SK-N-SH treated with all-trans-retinoic acid at 6 μM for 48 hours (cell line): ENCODE data around the gene ASCL2.

Experiments used
- ATAC-seq: fragments of 200-7000 bp; cut with Tn5 transposase; 3 replicates; pipeline ENCODE4 v1.9.1; 2020; ENCODE audit warnings: mild to moderate bottlenecking, moderate library complexity
- ARNTL ChIP-seq: fragments of 450-650 bp; formaldehyde crosslinking; IDR thresholded peaks from 2 replicates; pipeline ENCODE4 v1.5.0; 2020; ENCODE audit warnings: low read depth, mild to moderate bottlenecking, moderate library complexity, borderline replicate concordance
- BACH2 ChIP-seq: fragments of 250-450 bp; sonication (Bioruptor Pico); IDR thresholded peaks from 2 replicates; pipeline ENCODE4 v1.9.0; 2021; ENCODE audit warnings: mild to moderate bottlenecking, borderline replicate concordance
- CSDC2 ChIP-seq: fragments of 250-450 bp; sonication (Bioruptor Pico); IDR thresholded peaks from 2 replicates; pipeline ENCODE4 v1.5.0; 2020; ENCODE audit warnings: mild to moderate bottlenecking, moderate library complexity
- ESRRG ChIP-seq: fragments of 250-450 bp; sonication (Bioruptor Pico); IDR thresholded peaks from 2 replicates; pipeline ENCODE4 v1.6.1; 2021; ENCODE audit warnings: mild to moderate bottlenecking
- GLIS3 ChIP-seq: fragments of 250-450 bp; sonication (Bioruptor Pico); IDR thresholded peaks from 2 replicates; pipeline ENCODE4 v1.5.0; 2020; ENCODE audit warnings: mild to moderate bottlenecking, moderate library complexity
- ISL1 ChIP-seq: fragments of 250-450 bp; sonication (Bioruptor Pico); IDR thresholded peaks from 2 replicates; pipeline ENCODE4 v2.1.2; 2022; ENCODE audit warnings: mild to moderate bottlenecking, moderate library complexity
- OSR1 ChIP-seq: fragments of 250-450 bp; sonication (Bioruptor Pico); IDR thresholded peaks from 2 replicates; pipeline ENCODE4 v1.8.0; 2022; ENCODE audit warnings: moderate library complexity, mild to moderate bottlenecking, inconsistent platforms
- PPARA ChIP-seq: fragments of 250-450 bp; sonication (Bioruptor Pico); IDR thresholded peaks from 2 replicates; pipeline ENCODE4 v1.5.0; 2020; ENCODE audit warnings: mild to moderate bottlenecking, borderline replicate concordance
- RARB ChIP-seq: fragments of 250-450 bp; sonication (Bioruptor Pico); IDR thresholded peaks from 2 replicates; pipeline ENCODE4 v1.8.0; 2021; ENCODE audit warnings: mild to moderate bottlenecking, moderate library complexity
- SNAI2 ChIP-seq: fragments of 250-450 bp; sonication (Bioruptor Pico); IDR thresholded peaks from 2 replicates; pipeline ENCODE4 v1.5.0; 2020; ENCODE audit warnings: mild to moderate bottlenecking, moderate library complexity
- TCF4 ChIP-seq: fragments of 250-450 bp; sonication (Bioruptor Pico); IDR thresholded peaks from 2 replicates; pipeline ENCODE4 v1.8.0; 2021; ENCODE audit warnings: mild to moderate bottlenecking, moderate library complexity, borderline replicate concordance
- ZC3H10 ChIP-seq: fragments of 250-450 bp; sonication (Bioruptor Pico); IDR thresholded peaks from 2 replicates; pipeline ENCODE4 v1.5.1; 2021; ENCODE audit warnings: mild to moderate bottlenecking, moderate library complexity
- ZFP3 ChIP-seq: fragments of 250-450 bp; sonication (Bioruptor Pico); IDR thresholded peaks from 2 replicates; pipeline ENCODE4 v1.5.0; 2020; ENCODE audit warnings: mild to moderate bottlenecking, moderate library complexity
- ZFP30 ChIP-seq: fragments of 450-650 bp; formaldehyde crosslinking; IDR thresholded peaks from 2 replicates; pipeline ENCODE4 v1.5.0; 2022; ENCODE audit warnings: mild to moderate bottlenecking, moderate library complexity
- ZNF565 ChIP-seq: fragments of 450-650 bp; formaldehyde crosslinking; conservative IDR thresholded peaks from 2 replicates; pipeline ENCODE4 v1.5.0; 2020; ENCODE audit warnings: low read depth, mild to moderate bottlenecking, moderate library complexity
- ZNF70 ChIP-seq: fragments of 450-650 bp; formaldehyde crosslinking; IDR thresholded peaks from 2 replicates; pipeline ENCODE4 v1.5.0; 2020; ENCODE audit warnings: mild to moderate bottlenecking, moderate library complexity
- ZNF8 ChIP-seq: fragments of 450-650 bp; formaldehyde crosslinking; IDR thresholded peaks from 2 replicates; pipeline ENCODE4 v1.5.0; 2020; ENCODE audit warnings: mild to moderate bottlenecking, moderate library complexity
- TF ChIP-seq, protein P1 (sequence below): fragments of 250-450 bp; sonication (Bioruptor Pico); IDR thresholded peaks from 2 replicates; pipeline ENCODE4 v1.5.0; 2020; ENCODE audit warnings: mild to moderate bottlenecking, moderate library complexity
- TF ChIP-seq, protein P2 (sequence below): fragments of 250-450 bp; sonication (Bioruptor Pico); IDR thresholded peaks from 2 replicates; pipeline ENCODE4 v1.5.1; 2020; ENCODE audit warnings: low read depth, mild to moderate bottlenecking, moderate library complexity
- TF ChIP-seq, protein P3 (sequence below): fragments of 250-450 bp; sonication (Bioruptor Pico); IDR thresholded peaks from 2 replicates; pipeline ENCODE4 v1.8.0; 2021; ENCODE audit warnings: low read depth, mild to moderate bottlenecking, moderate library complexity, borderline replicate concordance
- TF ChIP-seq, protein P4 (sequence below): fragments of 250-450 bp; sonication (Bioruptor Pico); IDR thresholded peaks from 2 replicates; pipeline ENCODE4 v1.5.1; 2021; ENCODE audit warnings: mild to moderate bottlenecking, moderate library complexity
- TF ChIP-seq, protein P5 (sequence below): fragments of 250-450 bp; sonication (Bioruptor Pico); IDR thresholded peaks from 2 replicates; pipeline ENCODE4 v1.8.0; 2020; ENCODE audit warnings: mild to moderate bottlenecking, moderate library complexity, borderline replicate concordance

Gene ASCL2

DNA sequence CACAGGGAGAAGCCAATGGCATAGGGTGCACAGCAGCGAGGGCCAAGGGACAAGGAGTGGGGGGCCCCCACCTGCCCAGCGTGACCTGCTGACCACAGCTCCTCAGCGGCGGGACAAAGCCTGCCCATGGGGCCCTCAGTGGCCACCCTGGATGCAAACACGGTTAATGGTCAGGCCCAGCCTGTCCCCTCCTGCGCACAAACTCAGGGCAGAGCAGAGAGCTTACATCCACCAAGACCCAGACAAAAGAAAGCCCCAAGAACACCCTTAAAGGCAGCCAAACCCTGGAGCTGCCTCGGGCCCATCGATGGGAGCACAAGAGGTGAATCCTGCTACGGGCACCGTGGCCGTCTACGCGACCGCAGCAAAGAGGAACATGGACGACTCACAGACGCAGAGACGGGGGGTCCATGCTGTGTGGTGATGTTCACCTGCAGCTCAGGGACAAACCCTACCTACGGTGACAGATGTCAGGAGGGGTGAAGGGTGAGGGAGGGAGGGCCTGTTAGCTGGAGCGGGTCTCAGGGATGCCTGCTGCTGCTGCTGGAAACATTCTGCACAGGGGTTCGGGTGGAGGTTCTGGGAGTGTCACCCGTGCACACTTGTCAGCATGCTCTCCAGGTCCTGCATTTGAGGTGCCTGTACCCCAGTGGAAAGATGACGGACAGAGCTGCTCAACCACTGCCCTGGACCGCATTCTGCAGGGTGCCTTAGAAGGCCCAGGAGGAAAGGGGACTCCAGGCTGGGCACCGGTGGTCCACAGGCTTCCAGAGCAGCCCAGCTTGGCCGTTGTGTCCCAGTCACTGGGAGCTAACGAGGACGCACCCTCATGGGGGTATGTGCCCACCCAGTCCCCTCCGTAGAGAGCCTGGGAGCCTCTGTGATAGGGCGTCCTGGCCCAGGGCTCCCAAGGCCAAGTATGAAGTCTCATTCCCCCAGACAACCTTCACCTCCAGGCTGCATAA is 11.6 kb downstream of the ASCL2 start:
- ATAC-seq, result no peak
- no peak for TF ChIP-seq ZC3H10 (CRISPR knock-in tag)
- TF ChIP-seq OSR1 (CRISPR knock-in tag), result no peak
- no peak for TF ChIP-seq RARB (CRISPR knock-in tag)
- TF ChIP-seq SNAI2 (CRISPR knock-in tag), result no peak
- TF ChIP-seq CSDC2 (CRISPR knock-in tag), result no peak
- no peak for TF ChIP-seq TCF4
- no peak for TF ChIP-seq BACH2 (CRISPR knock-in tag)
- TF ChIP-seq, protein P1, sequence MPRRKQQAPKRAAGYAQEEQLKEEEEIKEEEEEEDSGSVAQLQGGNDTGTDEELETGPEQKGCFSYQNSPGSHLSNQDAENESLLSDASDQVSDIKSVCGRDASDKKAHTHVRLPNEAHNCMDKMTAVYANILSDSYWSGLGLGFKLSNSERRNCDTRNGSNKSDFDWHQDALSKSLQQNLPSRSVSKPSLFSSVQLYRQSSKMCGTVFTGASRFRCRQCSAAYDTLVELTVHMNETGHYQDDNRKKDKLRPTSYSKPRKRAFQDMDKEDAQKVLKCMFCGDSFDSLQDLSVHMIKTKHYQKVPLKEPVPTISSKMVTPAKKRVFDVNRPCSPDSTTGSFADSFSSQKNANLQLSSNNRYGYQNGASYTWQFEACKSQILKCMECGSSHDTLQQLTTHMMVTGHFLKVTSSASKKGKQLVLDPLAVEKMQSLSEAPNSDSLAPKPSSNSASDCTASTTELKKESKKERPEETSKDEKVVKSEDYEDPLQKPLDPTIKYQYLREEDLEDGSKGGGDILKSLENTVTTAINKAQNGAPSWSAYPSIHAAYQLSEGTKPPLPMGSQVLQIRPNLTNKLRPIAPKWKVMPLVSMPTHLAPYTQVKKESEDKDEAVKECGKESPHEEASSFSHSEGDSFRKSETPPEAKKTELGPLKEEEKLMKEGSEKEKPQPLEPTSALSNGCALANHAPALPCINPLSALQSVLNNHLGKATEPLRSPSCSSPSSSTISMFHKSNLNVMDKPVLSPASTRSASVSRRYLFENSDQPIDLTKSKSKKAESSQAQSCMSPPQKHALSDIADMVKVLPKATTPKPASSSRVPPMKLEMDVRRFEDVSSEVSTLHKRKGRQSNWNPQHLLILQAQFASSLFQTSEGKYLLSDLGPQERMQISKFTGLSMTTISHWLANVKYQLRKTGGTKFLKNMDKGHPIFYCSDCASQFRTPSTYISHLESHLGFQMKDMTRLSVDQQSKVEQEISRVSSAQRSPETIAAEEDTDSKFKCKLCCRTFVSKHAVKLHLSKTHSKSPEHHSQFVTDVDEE, result no peak
- TF ChIP-seq ARNTL (CRISPR knock-in tag), result no peak
- no peak for TF ChIP-seq PPARA (CRISPR knock-in tag)
- no peak for TF ChIP-seq ZFP3 (CRISPR knock-in tag)
- no peak for TF ChIP-seq GLIS3 (CRISPR knock-in tag)
- TF ChIP-seq, protein P2, sequence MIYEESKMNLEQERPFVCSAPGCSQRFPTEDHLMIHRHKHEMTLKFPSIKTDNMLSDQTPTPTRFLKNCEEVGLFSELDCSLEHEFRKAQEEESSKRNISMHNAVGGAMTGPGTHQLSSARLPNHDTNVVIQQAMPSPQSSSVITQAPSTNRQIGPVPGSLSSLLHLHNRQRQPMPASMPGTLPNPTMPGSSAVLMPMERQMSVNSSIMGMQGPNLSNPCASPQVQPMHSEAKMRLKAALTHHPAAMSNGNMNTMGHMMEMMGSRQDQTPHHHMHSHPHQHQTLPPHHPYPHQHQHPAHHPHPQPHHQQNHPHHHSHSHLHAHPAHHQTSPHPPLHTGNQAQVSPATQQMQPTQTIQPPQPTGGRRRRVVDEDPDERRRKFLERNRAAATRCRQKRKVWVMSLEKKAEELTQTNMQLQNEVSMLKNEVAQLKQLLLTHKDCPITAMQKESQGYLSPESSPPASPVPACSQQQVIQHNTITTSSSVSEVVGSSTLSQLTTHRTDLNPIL, result no peak

DNA sequence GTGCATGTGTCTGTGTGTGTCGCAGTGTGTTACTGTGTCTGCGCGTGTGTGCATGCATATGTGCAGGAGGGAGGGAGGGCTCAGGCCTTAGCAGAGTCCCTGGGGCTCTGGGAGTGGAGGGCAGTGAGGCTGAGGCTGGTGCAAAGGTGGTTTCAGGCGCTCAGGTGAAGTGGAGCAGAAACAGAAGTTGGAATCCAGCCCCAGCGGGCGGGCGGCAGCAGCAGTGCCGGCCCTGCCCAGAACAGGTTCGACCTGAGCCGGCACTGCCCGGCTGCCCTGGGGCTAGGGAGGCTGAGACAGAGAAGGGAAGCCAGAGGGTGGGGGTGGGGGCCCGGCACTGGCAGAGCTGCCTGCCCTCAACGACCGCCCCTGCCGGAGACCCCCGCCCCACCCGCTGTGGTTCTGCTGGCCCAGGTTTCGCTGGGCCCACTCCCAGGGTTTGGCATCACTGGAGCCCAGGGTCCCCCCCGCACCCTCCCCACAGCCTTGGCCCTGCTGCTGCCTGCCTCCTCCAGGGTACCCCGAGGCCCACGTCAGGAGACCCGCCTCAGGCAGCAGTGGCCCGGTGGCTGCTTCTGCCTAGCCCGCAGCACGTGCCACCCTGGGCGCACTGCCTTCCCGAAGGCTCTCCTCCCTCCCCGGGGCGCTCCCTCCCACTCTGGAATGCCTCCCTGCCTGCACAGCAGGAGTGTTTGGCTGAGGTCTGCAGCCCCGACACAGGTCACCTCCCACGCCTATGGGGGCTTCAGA is 13.3 kb downstream of the ASCL2 start:
- TF ChIP-seq ZNF565 (CRISPR knock-in tag) (no peak), ZC3H10 (CRISPR knock-in tag) (no peak), RARB (CRISPR knock-in tag) (no peak), OSR1 (CRISPR knock-in tag) (no peak), ZFP3 (CRISPR knock-in tag) (no peak), ZNF70 (CRISPR knock-in tag) (no peak), ESRRG (CRISPR knock-in tag) (no peak), ZNF8 (CRISPR knock-in tag) (no peak), ZFP30 (CRISPR knock-in tag) (no peak), SNAI2 (CRISPR knock-in tag) (no peak), PPARA (CRISPR knock-in tag) (no peak), ISL1 (CRISPR knock-in tag) (no peak), BACH2 (CRISPR knock-in tag) (no peak), GLIS3 (CRISPR knock-in tag) (no peak), CSDC2 (CRISPR knock-in tag) (no peak), ARNTL (CRISPR knock-in tag) (no peak)
- TF ChIP-seq, protein P3, sequence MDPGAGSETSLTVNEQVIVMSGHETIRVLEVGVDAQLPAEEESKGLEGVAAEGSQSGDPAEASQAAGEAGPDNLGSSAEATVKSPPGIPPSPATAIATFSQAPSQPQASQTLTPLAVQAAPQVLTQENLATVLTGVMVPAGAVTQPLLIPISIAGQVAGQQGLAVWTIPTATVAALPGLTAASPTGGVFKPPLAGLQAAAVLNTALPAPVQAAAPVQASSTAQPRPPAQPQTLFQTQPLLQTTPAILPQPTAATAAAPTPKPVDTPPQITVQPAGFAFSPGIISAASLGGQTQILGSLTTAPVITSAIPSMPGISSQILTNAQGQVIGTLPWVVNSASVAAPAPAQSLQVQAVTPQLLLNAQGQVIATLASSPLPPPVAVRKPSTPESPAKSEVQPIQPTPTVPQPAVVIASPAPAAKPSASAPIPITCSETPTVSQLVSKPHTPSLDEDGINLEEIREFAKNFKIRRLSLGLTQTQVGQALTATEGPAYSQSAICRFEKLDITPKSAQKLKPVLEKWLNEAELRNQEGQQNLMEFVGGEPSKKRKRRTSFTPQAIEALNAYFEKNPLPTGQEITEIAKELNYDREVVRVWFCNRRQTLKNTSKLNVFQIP (CRISPR knock-in tag), result no peak
- TF ChIP-seq, protein P4, sequence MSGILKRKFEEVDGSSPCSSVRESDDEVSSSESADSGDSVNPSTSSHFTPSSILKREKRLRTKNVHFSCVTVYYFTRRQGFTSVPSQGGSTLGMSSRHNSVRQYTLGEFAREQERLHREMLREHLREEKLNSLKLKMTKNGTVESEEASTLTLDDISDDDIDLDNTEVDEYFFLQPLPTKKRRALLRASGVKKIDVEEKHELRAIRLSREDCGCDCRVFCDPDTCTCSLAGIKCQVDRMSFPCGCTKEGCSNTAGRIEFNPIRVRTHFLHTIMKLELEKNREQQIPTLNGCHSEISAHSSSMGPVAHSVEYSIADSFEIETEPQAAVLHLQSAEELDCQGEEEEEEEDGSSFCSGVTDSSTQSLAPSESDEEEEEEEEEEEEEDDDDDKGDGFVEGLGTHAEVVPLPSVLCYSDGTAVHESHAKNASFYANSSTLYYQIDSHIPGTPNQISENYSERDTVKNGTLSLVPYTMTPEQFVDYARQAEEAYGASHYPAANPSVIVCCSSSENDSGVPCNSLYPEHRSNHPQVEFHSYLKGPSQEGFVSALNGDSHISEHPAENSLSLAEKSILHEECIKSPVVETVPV (CRISPR knock-in tag), result no peak
- TF ChIP-seq, protein P5, sequence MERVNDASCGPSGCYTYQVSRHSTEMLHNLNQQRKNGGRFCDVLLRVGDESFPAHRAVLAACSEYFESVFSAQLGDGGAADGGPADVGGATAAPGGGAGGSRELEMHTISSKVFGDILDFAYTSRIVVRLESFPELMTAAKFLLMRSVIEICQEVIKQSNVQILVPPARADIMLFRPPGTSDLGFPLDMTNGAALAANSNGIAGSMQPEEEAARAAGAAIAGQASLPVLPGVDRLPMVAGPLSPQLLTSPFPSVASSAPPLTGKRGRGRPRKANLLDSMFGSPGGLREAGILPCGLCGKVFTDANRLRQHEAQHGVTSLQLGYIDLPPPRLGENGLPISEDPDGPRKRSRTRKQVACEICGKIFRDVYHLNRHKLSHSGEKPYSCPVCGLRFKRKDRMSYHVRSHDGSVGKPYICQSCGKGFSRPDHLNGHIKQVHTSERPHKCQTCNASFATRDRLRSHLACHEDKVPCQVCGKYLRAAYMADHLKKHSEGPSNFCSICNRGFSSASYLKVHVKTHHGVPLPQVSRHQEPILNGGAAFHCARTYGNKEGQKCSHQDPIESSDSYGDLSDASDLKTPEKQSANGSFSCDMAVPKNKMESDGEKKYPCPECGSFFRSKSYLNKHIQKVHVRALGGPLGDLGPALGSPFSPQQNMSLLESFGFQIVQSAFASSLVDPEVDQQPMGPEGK (CRISPR knock-in tag), result no peak
- no peak for ATAC-seq
